SK-N-SH treated with all-trans-retinoic acid at 6 μM for 48 hours (cell line): ENCODE measurements around the gene CCL23.
"Not testable (repeated sequence)": the region's sequence is repeated elsewhere in the genome, so short reads cannot be mapped to it uniquely, and the experiment has no call there.

Experiments used
- ATAC-seq: fragments of 200-7000 bp; cut with Tn5 transposase; 3 replicates; pipeline ENCODE4 v1.9.1; 2020; ENCODE audit warnings: mild to moderate bottlenecking, moderate library complexity
- ARNTL ChIP-seq: fragments of 450-650 bp; formaldehyde crosslinking; IDR thresholded peaks from 2 replicates; pipeline ENCODE4 v1.5.0; 2020; ENCODE audit warnings: low read depth, mild to moderate bottlenecking, moderate library complexity, borderline replicate concordance
- BACH2 ChIP-seq: fragments of 250-450 bp; sonication (Bioruptor Pico); IDR thresholded peaks from 2 replicates; pipeline ENCODE4 v1.9.0; 2021; ENCODE audit warnings: mild to moderate bottlenecking, borderline replicate concordance
- CREB5 ChIP-seq: fragments of 250-450 bp; sonication (Bioruptor Pico); IDR thresholded peaks from 2 replicates; pipeline ENCODE4 v1.5.1; 2020; ENCODE audit warnings: low read depth, mild to moderate bottlenecking, moderate library complexity
- CSRNP3 ChIP-seq: fragments of 250-450 bp; sonication (Bioruptor Pico); IDR thresholded peaks from 2 replicates; pipeline ENCODE4 v1.5.1; 2021; ENCODE audit warnings: mild to moderate bottlenecking, moderate library complexity
- GLIS3 ChIP-seq: fragments of 250-450 bp; sonication (Bioruptor Pico); IDR thresholded peaks from 2 replicates; pipeline ENCODE4 v1.5.0; 2020; ENCODE audit warnings: mild to moderate bottlenecking, moderate library complexity
- ISL1 ChIP-seq: fragments of 250-450 bp; sonication (Bioruptor Pico); IDR thresholded peaks from 2 replicates; pipeline ENCODE4 v2.1.2; 2022; ENCODE audit warnings: mild to moderate bottlenecking, moderate library complexity
- OSR1 ChIP-seq: fragments of 250-450 bp; sonication (Bioruptor Pico); IDR thresholded peaks from 2 replicates; pipeline ENCODE4 v1.8.0; 2022; ENCODE audit warnings: moderate library complexity, mild to moderate bottlenecking, inconsistent platforms
- PATZ1 ChIP-seq: fragments of 250-450 bp; sonication (Bioruptor Pico); IDR thresholded peaks from 2 replicates; pipeline ENCODE4 v1.8.0; 2020; ENCODE audit warnings: mild to moderate bottlenecking, moderate library complexity, borderline replicate concordance
- POU6F1 ChIP-seq: fragments of 250-450 bp; sonication (Bioruptor Pico); IDR thresholded peaks from 2 replicates; pipeline ENCODE4 v1.8.0; 2021; ENCODE audit warnings: low read depth, mild to moderate bottlenecking, moderate library complexity, borderline replicate concordance
- PPARA ChIP-seq: fragments of 250-450 bp; sonication (Bioruptor Pico); IDR thresholded peaks from 2 replicates; pipeline ENCODE4 v1.5.0; 2020; ENCODE audit warnings: mild to moderate bottlenecking, borderline replicate concordance
- RARB ChIP-seq: fragments of 250-450 bp; sonication (Bioruptor Pico); IDR thresholded peaks from 2 replicates; pipeline ENCODE4 v1.8.0; 2021; ENCODE audit warnings: mild to moderate bottlenecking, moderate library complexity
- SNAI2 ChIP-seq: fragments of 250-450 bp; sonication (Bioruptor Pico); IDR thresholded peaks from 2 replicates; pipeline ENCODE4 v1.5.0; 2020; ENCODE audit warnings: mild to moderate bottlenecking, moderate library complexity
- TCF4 ChIP-seq: fragments of 250-450 bp; sonication (Bioruptor Pico); IDR thresholded peaks from 2 replicates; pipeline ENCODE4 v1.8.0; 2021; ENCODE audit warnings: mild to moderate bottlenecking, moderate library complexity, borderline replicate concordance
- TOX ChIP-seq: fragments of 250-450 bp; sonication (Bioruptor Pico); IDR thresholded peaks from 2 replicates; pipeline ENCODE4 v1.8.0; 2021; ENCODE audit warnings: mild to moderate bottlenecking, moderate library complexity, borderline replicate concordance
- TSHZ2 ChIP-seq: fragments of 250-450 bp; sonication (Bioruptor Pico); IDR thresholded peaks from 2 replicates; pipeline ENCODE4 v1.5.0; 2020; ENCODE audit warnings: mild to moderate bottlenecking, moderate library complexity
- ZC3H10 ChIP-seq: fragments of 250-450 bp; sonication (Bioruptor Pico); IDR thresholded peaks from 2 replicates; pipeline ENCODE4 v1.5.1; 2021; ENCODE audit warnings: mild to moderate bottlenecking, moderate library complexity
- ZFP3 ChIP-seq: fragments of 250-450 bp; sonication (Bioruptor Pico); IDR thresholded peaks from 2 replicates; pipeline ENCODE4 v1.5.0; 2020; ENCODE audit warnings: mild to moderate bottlenecking, moderate library complexity
- ZFP30 ChIP-seq: fragments of 450-650 bp; formaldehyde crosslinking; IDR thresholded peaks from 2 replicates; pipeline ENCODE4 v1.5.0; 2022; ENCODE audit warnings: mild to moderate bottlenecking, moderate library complexity
- ZNF565 ChIP-seq: fragments of 450-650 bp; formaldehyde crosslinking; conservative IDR thresholded peaks from 2 replicates; pipeline ENCODE4 v1.5.0; 2020; ENCODE audit warnings: low read depth, mild to moderate bottlenecking, moderate library complexity
- ZNF70 ChIP-seq: fragments of 450-650 bp; formaldehyde crosslinking; IDR thresholded peaks from 2 replicates; pipeline ENCODE4 v1.5.0; 2020; ENCODE audit warnings: mild to moderate bottlenecking, moderate library complexity
- ZNF8 ChIP-seq: fragments of 450-650 bp; formaldehyde crosslinking; IDR thresholded peaks from 2 replicates; pipeline ENCODE4 v1.5.0; 2020; ENCODE audit warnings: mild to moderate bottlenecking, moderate library complexity

CCL23 gene

GRCh38 chr17:36019423-36019822, 1.7 kb upstream of the CCL23 start:
- no peak for ATAC-seq
- TF ChIP-seq ZNF565 (CRISPR knock-in tag) = no peak
- no peak for TF ChIP-seq TSHZ2
- no peak for TF ChIP-seq PPARA
- no peak for TF ChIP-seq ISL1 (CRISPR knock-in tag)
- TF ChIP-seq ZFP30 (CRISPR knock-in tag) = no peak
- no peak for TF ChIP-seq CREB5
- TF ChIP-seq ZC3H10 = no peak
- no peak for TF ChIP-seq POU6F1 (CRISPR knock-in tag)
- TF ChIP-seq GLIS3 (CRISPR knock-in tag) = no peak
- no peak for TF ChIP-seq CSRNP3 (CRISPR knock-in tag)
- no peak for TF ChIP-seq ZNF8
- no peak for TF ChIP-seq SNAI2 (CRISPR knock-in tag)
- no peak for TF ChIP-seq ZNF70 (CRISPR knock-in tag)
- TF ChIP-seq RARB (CRISPR knock-in tag) = no peak
- no peak for TF ChIP-seq ARNTL (CRISPR knock-in tag)
- TF ChIP-seq TOX (CRISPR knock-in tag) = no peak
- no peak for TF ChIP-seq BACH2 (CRISPR knock-in tag)
- no peak for TF ChIP-seq OSR1 (CRISPR knock-in tag)
- TF ChIP-seq TCF4 (CRISPR knock-in tag) = no peak

- TF ChIP-seq BACH2 (CRISPR knock-in tag) (no peak), POU6F1 (CRISPR knock-in tag) (no peak), ZC3H10 (no peak), RARB (CRISPR knock-in tag) (no peak), ARNTL (CRISPR knock-in tag) (no peak), ZNF70 (CRISPR knock-in tag) (no peak), ZFP3 (CRISPR knock-in tag) (no peak)
- no peak for ATAC-seq
Observed at GRCh38 chr17:36016555-36016954, 1.2 kb downstream of the CCL23 start.

- not testable (repeated sequence) for ATAC-seq
Observed at GRCh38 chr17:36015895-36016294, 1.9 kb downstream of the CCL23 start.

- ATAC-seq = no peak
- TF ChIP-seq GLIS3 (CRISPR knock-in tag) (no peak), RARB (CRISPR knock-in tag) (no peak), ZFP3 (CRISPR knock-in tag) (no peak), ZNF8 (no peak), POU6F1 (CRISPR knock-in tag) (no peak), PATZ1 (no peak), ARNTL (CRISPR knock-in tag) (no peak)
Observed at GRCh38 chr17:36014946-36015345, 2.8 kb downstream of the CCL23 start.
